ENCODE data around the gene PTPRG.

Gene PTPRG

DNA sequence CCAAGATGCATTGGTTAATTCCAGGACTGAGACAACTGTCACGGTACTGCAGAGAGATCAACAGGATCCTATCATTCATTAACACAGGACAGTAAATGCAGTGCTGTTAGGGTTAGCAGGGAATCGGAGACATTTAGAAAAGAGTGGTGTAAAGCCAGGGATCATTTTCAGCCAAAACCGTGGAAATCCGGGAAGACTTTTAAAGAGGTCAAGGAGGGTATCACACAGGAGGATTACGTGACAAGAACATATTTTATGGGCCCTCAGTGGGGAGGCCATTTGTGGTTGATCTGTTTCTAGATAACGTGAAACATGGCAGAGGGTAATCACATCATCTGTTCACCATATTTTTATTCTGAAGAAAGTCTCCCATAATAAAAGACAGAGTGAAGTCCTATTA is 216.1 kb downstream of the PTPRG start:
- no peak for TF ChIP-seq CTCF (IDR thresholded peaks at IDR 0.05)

GRCh38 chr3:61778095-61778494 is 216.7 kb downstream of the PTPRG start:
- Histone ChIP-seq H3K4me3 (no peak overlapping the region), H3K27ac (no peak overlapping the region)
- TF ChIP-seq CTCF (IDR thresholded peaks at IDR 0.05) = no peak
- DNase-seq (ENCODE audit: low spot score) = no peak

More for the DNA sequence above, 216.1 kb downstream of the PTPRG start:
- Histone ChIP-seq H3K27ac (no peak overlapping the region), H3K4me3 (no peak overlapping the region)
- no peak for DNase-seq (ENCODE audit: low spot score)

DNA sequence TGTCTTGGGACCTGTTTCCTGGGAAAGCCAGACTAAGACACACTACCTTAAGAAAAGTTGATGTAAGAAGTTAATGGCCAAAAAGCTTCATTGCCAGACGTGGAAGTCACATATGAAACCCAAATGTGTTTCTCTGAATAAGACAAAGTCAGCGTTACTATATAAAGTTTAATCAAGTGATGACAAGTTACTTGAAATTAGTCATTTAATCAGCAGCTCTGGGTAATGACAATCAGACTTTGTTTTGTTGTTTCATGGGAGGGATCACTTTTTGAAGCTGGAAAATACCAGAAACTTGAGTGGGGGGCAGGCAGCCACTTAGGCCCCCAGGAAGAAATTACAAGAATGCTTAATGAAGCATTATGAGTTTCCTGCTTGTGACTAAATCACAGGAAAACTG is 218.6 kb downstream of the PTPRG start:
- no peak for DNase-seq (ENCODE audit: low spot score)
- Histone ChIP-seq H3K4me3 (no peak overlapping the region), H3K27ac (no peak overlapping the region)
- TF ChIP-seq CTCF (IDR thresholded peaks at IDR 0.05) = no peak

DNA sequence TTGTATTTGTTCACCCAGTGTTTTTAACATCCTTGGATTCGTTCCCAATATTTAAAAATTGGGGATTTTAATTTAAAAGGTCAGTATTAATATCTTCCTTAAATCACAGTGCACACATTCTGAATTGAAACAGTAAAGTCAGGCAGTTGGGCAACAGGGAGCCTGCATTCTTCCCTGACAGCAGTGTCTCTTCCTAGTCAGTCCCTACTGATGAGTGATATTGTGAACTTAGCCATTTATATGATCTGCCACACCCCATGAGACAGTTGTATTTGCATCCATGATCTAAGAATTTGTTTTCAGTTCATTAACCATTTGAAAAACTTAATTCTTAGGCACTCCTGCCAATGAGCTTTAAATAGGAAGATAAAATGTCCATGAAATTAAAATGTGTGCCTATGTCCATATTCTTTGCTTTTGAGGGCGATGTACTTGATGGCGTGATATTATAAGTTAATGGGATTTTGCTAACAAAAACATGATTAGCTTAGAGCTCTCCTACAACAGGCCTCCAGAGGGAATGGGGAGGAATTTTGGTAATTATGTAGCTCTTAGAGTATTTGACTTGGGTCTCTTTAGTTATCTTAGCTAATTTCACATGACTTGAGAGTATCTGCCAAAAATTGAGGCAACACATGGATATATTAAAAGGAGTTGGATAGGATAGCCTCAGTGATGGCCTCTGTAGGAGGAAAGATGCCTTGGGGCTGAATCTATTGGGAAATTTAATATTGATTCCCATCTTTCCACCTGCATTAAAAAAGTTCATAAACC is 219.3 kb downstream of the PTPRG start:
- Histone ChIP-seq H3K27ac (no peak overlapping the region), H3K4me3 (no peak overlapping the region)
- TF ChIP-seq CTCF (IDR thresholded peaks at IDR 0.05) = no peak
- no peak for DNase-seq (ENCODE audit: low spot score)

- Histone ChIP-seq H3K27ac (no peak overlapping the region), H3K4me3 (no peak overlapping the region)
- no peak for DNase-seq (ENCODE audit: low spot score)
- no peak for TF ChIP-seq CTCF (IDR thresholded peaks at IDR 0.05)
Observed at GRCh38 chr3:61783993-61784718, 222.8 kb downstream of the PTPRG start.

DNA sequence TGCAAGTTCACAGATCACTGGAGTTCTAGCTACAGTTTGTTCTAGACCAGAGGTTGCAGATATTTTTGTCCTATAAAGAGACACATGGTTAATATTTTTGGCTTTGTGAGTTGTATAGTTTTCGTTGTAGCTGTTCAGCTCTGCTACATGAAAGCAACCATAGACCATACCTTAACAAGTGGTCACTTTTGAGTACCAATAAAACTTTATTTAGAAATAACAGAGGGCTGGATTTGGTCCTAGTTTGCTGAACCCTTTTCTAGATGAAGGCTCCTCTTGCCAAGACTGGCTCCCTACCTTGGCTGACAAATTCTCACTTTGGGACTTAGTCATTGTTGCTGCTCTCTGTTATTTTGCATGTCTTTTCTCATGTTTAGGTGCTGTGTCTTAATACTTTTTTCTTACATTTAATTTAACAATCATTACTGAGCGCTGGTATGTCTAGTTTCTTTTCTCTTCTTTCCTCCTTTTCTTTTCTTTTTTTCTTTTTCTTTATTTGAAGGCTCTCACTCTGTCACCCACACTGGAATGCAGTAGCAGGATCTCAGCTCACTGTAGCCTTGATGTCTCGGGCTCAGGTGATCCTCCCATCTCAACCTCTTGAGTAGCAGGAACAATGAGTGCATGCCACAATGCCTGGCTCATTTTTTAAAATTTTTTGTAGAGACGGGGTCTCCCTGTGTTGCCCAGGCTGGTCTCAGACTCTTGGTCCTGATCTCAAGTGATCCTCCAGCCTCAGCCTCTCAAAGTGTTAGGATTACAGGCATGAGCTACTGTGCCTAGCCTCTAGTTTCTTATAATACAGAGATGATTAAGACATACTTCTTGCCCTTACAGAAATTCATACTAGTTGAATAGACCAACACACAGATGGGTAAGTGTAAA is 227.5 kb downstream of the PTPRG start:
- no peak for TF ChIP-seq CTCF (IDR thresholded peaks at IDR 0.05)
- Histone ChIP-seq H3K4me3 (no peak overlapping the region), H3K27ac (no peak overlapping the region)
- DNase-seq (ENCODE audit: low spot score) = no peak

All from coronary artery (tissue), 2 donors.